Measurements from ENCODE around the gene THSD7A.

THSD7A gene

DNA sequence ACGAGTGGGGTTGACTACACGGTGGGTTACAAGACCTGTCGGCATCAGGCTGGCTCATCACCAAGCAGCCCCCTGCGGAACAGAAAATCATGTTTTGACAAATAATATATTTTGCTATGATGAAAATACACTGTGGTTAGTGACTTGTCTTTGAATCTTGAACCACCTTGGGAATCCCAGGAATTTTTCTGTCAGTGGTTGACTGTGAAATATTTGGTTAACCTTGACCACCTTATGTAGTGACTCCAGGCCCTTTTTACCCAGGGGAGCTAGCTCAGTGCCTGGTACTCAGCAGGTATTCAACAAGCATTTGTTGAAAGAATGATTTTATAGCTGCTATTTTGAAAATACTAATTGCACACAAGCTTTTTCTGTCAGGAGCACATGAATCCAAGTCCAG, 452.4 kb downstream of the THSD7A start:
- no peak for DNase-seq

DNA sequence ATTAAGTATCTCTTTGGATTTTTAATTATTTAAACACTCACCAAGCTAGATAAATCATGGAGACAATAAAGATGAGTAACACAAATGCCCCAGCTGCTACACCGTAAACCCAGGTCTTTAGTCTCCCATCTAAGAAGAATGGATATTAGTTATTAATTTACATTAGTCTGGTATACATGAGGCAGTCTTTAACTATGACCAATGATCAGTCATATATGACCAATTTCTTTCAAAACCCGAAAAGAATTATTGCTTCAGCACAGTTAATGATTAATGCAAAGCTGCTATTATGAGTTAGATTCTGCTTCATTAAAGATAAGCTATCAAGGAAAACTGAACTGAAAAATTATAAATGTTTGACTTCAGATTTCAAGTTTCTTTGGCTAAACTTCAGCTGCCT, 455.5 kb downstream of the THSD7A start:
- no peak for DNase-seq

DNA sequence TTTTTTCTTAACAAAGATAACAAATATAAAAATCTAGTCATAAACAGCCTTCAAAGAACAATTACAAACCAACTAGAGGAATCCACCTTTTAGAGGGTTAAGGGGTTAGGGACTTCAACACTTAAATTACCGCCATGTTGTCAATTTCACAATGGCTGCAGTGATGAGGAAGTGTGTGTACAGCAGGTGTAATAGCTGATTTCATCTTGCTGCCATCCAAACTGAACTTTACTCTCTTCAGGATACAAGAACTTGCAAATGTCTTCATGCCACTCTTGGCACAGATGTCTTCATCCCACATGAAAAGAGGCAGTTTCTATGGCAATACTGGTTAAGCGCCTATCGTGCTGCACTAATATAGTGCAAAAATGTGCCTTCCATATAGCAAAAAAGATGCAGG, 457.4 kb downstream of the THSD7A start:
- no peak for DNase-seq

DNA sequence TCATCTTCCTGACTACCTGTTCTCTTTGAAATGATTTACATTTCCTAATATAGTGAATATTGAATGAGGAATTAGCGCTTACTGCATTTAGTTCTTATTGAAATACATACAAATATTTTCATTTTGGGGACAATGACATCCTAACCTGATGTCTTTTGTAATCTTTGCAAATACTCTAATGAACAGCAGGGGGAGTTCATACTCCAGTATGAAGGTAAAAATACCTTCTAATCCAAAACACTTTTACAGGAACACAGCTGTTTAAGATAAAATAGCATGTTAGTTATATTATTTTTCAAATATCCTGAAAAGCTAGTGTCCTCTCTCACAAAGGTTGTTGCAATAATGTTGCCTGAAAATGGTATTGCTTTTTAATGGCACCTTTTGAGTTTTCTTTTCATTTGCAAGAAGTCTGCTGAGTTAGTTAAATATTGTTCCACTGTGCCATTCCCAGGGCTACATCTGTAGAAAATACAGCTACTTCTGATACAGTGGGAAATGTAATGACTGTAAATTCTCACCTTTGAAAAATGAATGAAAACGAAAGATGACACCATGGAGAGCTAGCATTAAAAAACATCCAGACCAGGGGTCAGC, 458.4 kb downstream of the THSD7A start:
- DNase-seq, result no peak

DNA sequence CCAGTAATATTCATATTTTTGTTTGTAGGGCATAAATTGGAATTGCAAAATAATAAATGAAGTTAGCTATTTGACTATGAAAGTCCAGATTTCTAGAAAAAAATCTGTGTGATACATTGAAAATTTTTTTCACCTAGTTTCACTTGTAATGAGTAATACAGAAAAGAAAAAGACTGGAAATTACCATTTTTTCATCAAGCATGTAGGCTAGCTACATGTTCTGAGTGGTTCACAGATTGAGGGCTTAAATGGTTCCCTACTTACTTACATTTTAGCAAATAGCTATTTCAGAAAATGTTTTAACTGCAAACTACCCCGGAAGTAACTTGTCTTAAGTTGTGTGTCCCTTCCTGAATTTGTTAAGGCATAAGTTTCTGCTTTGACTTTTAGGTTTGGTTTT, 462.3 kb downstream of the THSD7A start:
- DNase-seq, result no peak

DNA sequence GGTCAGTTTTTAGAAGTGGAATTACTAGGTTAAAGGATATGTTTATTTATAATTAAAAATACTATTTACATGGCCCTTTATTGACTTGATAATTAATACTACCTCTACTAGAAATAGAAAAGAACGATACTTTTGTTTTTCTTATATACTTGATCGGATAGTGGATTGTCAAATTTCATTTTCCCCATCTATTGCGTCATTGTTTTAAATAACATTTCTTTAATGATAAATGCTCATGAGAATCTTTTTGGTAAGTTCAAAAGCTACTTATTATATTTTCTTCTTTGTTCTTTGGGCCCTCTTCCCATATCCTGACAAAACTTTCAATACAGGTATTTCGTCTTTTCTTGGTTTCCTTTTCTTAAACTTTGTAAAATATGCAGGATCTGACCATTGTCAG, 465.9 kb downstream of the THSD7A start:
- DNase-seq, result no peak

DNA sequence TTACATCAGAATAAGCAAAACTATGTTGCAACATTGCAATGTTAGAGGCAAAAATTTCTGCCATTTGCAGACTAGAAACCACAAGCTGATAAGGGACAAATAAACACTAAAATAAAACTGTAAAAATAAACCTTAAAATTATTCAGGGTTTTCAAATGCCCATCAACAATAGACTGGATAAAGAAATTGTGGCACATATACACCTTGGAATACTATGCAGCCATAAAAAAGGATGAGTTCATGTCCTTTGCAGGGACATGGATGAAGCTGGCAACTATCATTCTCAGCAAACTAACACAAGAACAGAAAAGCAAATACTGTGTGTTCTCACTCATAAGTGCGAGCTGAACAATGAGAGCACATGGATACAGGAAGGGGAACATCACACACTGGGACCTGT, 473.4 kb downstream of the THSD7A start:
- no peak for DNase-seq

DNA sequence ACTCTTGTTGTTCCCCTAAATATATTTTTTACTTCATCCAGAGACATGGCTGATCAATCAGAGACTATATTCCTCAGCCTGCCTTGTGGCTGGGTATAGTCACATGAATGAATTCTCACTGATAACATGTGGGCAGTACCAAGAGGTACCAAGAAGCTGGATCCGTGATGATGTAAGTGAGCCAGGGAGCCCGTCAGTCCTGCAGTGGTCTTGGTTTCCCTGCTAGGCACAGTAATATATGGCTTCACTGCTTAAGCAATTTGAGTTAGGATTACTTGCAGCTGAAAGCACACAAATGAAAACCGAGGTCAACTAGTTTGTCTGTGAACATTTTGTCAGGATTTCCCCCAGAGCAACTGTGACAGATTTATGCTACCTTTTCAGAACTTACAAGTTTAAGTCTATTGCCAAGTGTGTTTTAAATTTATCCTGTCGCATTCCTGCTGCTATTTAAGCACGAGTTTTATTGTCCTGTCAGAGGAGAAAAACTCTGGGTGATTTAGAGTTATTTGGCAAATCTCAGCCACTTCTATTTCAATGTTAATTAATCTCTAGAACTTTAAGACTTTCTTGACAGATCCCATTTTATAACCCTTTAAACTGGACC, 476.5 kb downstream of the THSD7A start:
- no peak for DNase-seq

DNA sequence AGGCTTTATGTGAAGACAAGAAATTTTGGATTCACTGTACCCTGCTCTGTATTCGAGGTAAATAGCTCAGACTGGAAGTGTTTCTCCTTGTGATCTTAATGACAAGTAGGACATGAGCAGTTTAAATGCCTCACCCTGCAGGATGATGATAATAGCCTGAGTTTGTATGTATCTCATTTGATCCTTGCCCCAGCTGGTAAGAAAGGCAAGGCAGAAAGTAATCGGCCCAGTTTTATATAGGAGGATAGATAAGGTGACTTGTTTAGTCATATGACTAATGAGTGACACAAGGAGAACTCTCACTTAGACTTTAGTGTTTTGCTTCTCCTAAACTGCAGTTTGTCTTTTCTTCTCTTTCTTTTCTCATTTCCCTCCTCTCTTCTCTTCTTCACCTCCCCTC, 485.7 kb downstream of the THSD7A start:
- DNase-seq, result no peak

DNA sequence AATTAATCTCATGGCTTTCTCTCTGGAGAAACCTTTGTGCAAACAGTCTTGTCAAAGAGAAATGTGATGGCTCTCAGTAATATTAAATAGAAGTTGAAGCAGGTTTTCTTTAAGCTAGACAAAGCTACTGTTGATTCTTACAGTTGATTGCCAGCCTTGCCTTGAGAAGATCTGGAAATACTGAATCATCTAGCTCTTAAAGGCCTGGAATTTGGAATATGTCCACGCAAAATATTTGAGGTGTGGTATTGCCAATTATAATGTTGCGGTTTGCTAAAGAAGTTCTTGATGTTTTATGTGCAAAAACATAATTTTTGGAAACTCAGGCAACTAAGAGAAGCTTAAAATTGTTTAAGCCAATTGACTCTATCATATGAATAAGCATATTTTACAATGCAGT, 486.4 kb downstream of the THSD7A start:
- no peak for DNase-seq

DNA sequence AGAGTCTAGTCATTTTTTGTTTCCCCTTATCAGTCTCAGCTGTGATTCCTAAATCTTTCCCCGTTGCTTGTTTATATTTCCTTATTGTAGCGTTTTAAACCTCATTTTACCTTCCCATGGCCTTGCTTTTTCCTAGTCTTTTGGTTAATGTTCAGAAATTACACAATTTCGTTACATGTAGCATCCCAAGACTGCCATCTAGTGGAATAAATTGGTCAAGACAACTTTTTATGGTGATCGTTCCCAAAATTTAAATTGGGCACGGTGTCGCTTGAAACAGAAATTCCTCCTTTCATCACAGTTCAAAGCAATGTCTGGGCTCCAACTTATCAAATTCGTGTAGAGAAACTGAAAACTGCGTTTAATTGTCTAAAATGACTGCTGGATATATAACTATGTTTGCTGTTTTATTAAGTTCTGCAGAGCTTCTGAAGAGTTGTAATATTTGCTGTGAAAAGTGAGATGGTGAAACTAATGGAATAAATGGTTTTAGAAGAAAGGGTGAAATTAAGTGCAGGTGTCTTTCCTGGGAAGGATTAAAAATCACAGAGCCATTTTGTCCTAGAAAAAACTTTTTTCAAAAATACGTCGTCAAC, 488.1 kb downstream of the THSD7A start:
- DNase-seq, result no peak

DNA sequence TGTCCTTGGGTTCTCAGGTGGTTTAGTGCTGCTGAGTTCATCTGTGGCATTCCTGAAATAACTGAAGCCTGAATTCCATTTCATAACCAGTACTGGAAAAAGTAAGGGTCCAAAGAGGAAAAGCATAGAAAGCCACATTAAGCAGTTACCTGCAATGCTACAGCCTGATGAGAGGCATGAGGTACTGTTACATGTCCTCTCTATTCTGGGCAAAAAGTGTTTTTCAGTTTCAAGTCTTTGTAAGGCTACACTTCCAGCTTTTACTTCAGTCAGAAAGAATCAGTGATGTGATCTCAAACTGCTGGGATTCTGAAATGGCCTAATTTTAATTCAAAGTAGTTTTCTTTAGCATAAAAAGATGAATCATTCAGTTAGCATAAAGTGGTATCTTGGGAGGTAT, 488.9 kb downstream of the THSD7A start:
- no peak for DNase-seq

DNA sequence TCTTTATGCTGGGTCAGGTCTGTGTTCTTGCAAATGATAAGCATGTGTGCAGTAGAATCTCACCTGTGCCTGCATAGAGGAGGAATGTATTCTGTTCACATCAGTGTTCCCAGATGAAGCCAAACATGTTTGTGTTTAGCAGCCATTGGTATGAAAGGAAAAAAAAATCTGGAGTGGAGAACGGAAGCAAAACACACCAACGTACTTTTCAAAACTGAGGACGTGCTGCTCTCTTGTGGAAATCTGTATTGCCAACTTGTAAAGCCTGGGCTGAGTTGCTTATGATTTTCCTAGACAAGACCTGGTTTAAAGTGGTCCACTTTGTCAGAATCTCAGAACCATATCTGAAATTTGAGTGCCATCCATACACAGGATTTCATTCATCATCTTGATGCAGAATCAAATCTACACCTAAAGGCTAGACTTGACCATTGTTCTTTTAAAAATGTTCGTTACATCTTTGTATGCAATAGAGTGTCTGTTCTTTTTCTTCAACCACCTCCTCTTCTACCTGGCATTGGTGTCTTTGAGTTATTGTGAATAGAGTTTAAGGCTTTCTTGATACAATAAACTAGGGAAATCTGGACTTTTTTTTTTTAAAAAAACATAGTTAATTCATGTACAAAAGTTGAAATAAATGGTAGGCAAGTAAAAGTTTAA, 490.6 kb downstream of the THSD7A start:
- DNase-seq, result peak; percentile 21

DNA sequence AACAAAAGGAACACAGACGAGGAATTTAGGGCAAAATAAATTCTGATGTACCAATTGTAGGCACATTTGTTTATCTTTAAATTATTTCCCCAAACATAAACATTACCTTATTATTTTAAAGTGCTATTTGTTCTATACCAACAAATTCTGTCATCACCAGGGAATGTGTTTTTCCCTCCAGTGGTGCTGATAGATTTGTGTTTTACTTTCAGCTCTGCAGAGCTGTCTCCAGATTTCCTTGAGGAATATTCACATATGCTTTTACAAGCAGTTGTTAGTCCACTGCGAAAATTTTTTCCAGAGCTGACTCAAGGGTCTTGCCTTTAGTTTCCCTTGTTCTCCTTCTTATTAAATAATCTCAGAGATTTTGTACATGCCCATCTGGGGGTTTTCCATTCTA, 495.6 kb downstream of the THSD7A start:
- DNase-seq, result no peak

DNA sequence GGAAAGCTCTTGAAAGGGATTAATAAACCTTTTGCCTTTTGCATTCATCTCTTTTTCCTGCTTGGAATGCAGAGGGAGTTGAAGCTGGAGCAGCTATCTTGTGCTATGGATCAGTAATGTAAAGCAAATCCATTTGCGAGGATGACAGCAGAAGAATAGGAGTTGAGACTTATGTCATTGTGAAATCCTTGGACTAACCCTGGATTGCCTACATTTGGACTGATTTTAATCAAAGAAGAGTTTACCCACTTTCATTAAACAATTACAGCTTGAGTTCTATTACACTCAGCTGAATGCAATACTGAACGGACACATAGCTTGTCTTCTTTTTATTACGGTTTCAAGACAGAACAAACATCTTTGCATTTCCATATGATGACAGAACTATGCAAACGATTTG, 496.1 kb downstream of the THSD7A start:
- DNase-seq, result no peak

DNA sequence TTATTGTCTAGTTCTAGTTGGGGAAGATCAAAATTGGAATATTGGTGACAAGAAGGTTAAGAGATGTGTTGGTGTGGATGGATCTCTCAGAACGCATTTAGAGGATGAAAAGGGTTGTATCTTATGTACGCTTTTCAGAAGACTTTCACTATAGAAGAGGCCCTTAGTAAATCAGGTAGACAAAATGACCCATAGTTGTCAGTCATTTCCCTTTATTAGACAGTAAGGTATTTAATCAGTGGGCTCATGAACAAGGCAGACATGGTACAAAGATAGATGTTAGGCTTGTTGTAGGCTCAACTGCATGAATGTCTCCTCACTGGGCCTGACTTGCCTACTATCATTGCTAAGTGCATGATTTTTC, 499.2 kb downstream of the THSD7A start:
- DNase-seq, result no peak

DNA sequence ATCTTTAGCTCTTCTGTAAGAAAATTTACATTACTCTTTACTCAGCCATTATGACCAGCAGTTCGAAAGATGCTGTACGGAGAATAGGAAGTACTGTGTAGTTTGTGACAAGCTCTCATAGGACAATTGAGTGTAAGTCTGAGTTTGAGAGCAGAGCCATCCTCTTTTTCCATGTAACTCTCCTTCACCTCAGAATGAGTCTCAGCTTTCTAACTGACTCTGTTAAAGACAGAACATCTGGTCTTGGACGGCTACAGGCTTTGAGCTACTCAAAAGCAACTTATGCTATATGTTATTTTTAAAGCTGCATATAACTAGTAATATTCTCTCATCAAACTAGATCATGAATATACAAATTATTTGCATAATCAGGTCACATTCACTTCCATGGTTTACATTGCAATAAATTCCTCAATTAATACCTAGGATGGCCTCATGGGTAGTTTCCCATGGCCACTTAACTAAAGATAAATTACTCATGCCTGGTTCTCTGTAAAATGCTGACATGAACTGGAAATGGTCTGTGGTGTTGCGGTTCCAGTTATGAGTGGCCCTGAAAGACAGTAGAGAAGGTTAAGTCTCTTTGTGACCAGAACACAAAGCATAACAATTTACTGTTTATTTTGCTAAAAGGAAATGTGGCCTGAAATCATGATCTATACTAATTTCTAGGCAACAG, 499.7 kb downstream of the THSD7A start:
- DNase-seq, result no peak

DNA sequence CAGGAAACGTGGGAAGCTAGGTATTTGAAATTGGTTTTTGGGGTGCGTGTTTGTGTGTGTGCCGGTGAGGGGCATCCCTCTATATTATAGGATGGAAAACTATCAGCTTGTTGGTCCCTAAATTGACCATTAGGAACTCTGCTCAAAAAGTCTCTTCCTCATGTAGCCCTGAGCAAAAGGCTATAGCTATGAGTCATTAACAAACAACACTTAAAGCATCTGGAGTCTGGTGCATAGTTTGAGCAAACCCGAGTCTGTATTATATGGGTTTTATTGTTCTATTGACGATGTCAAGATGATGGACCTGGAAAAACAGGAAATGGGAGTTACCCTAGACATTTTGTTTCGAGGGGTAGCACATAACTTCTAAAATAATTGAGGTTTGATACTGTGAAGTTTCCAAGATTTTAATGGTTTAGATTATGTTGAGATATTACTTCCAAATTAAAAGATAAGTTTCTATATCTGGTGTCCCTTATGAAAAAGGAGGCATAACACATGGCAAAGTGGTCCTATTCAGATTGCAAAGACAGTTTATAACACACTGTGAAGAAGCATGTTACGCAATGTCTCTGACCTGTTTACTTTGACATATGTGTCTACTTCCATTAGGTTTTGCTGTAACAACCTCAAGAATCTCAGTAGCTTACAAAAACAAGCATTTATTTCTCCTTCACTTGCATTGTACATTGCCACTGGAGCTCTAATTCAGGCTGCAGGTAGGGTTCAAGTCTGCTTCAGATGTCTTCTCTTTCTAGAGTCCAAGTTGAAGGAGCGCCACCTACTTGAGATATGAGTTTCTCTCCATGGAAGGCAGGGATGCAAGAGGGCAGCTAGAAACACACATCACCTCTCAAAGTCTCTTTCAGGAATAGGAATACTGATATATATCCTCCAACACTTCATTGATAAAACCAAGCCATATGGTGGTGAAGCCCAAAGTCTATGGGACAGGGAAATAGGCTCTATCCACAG, 500.6 kb downstream of the THSD7A start:
- no peak for DNase-seq

DNA sequence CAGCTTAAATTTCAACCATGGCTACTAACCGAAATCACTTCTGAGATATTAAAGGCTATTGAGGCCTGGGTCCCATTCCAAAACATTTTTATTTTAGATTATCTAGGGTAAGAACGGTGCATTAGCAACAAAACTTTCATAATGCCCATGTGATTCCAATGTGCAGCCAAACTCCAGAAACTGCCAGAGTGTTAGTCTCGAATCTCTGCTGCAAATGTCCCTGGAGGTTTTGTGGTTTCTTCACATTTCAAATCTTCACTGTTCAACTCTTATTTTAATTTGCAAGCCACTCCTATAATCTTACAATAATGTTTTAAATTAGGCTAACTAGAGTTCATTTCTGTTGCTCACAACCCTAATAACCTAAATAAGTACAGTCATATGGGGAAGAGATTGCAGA, 501.3 kb downstream of the THSD7A start:
- no peak for DNase-seq

DNA sequence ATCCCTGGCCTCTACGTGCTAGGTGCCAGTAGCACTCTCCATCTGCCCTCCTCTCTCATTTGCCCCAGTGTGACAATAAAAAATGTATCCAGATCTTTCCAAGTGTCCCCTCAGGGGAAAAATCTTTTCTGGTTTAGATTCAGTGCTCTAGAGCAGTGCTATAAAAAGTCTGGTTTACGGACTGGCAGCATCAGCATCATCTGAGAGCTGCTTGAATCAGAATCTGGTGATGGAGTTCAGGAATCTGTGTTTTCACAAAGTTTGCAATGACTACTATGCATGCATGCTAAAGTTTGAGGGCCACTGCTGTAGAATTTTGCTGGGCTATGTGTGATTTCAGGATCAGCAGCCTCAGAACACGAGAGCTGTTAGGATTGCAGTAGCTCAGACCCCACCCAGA, 501.8 kb downstream of the THSD7A start:
- DNase-seq, result no peak

DNA sequence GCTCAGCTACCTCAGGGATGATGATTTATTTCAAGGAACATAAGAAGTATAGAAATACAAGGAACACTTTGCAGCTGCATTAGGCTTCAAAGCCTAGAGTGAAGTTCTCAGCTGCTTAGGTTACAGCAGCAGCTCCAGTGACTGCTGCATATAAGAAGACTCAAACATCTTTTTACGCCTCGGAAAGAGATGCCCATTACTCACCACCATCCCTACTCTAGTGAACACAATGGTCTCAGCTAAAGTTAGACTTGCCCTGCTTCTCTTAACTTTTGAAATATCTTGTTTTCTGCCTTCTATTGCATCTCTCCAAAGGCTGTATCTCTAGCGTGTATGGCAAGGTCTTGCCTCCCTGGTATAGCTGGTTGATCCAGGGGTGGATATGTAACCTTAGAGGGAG, 502.4 kb downstream of the THSD7A start:
- DNase-seq, result no peak

DNA sequence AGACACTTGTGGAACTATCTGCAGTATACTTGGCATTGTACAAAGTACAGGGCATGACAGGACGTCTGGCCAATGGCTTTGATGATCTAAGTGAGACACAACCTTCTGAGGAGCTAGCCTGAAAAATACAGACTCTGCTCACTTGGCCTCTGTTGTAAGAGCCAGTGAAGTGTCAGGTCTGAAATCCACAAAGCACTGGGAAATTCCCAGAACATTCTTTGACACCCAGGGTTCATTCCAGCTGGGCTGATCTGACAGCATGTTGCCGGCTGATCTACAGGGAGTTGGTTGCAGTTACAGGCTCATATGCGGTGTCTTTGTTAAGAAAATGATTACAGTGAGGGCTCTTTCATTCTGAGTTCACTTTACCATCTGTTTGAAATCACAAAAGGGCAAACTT, 503.7 kb downstream of the THSD7A start:
- DNase-seq, result no peak

DNA sequence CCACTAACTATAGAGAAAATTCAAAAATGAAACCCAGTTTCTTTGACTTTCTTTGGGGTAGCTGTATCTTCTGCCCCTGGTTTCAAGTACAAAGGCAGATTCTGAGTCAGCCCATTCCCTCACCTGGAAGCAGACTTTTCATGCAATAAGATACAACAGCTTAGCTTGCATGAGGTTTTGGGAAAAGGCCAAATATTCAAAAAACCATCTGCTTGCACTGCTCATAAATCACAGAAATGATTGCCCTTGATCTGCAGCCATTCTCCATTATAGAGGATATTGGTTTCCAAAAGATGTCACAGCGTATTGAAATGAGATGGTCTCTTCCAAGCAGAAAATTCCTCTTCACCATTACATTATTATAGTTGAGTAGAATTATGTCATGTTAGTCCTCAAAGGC, 504.4 kb downstream of the THSD7A start:
- DNase-seq, result no peak

All from right hindlimb (tissue), 1 donor.